H1 (cell line): ENCODE data around the gene TOP2A. TPM values are rescaled to one million over a fixed set of nuclear protein-coding genes. Genes with fewer than 3 reads are reported as not detected.

ENCODE experiments used
- ATF2 ChIP-seq: IDR thresholded peaks from 2 replicates; pipeline ENCODE4 v1.6.1; 2012; ENCODE audit warnings: low read length, inconsistent platforms
- CBX5 ChIP-seq: fragments of 300-800, 300-1000 bp; sonication (generic); IDR thresholded peaks from 2 replicates; pipeline ENCODE4 v1.7.1; 2016; ENCODE audit warnings: antibody characterized with exemption, low read length, low read depth
- USF2 ChIP-seq: IDR thresholded peaks from 2 replicates; pipeline ENCODE4 v1.6.1; 2011; ENCODE audit warnings: low read length, improper control_type of control experiment
- polyA plus RNA-seq, 7 experiments: library from polyadenylated mRNA; depleted of rRNA in 3 of 7; stranded (reverse) in 5 of 7; unstranded in 2 of 7; fragments of >200 nt in 5 of 7; fragments of 200-250 nt in 2 of 7; gene quantifications; 1 replicate in 5 of 7; 2 replicates in 1 of 7; 4 replicates in 1 of 7; pipeline versions ENCODE4 v1.2.1 to v1.2.3, GENCODE V29; 2011 to 2013; ENCODE audit warnings: missing spikeins in 2 of 7, mixed read lengths in 2 of 7
- total RNA-seq: library from RNA; stranded (reverse); fragmentation: NEBNext Ultra II Directional; extraction: Animal tissue kit (Norgen Biotek cat#: 25700); gene quantifications from 2 replicates; pipeline ENCODE4 v1.2.1, GENCODE V29; 2021

TOP2A gene
- total and polyA plus RNA-seq, 2 of the 8 experiments (the other 6 are each of a cell fraction or from before 2014, with no cell fraction given), result 83.1 to 291 TPM

GRCh38 chr17:40451420-40451819 lies 33.7 kb upstream of the TOP2A start (continued):
- TF ChIP-seq USF2 (no peak), ATF2 (no peak), CBX5 (no peak)
